HEK293 (cell line): ENCODE data around the gene TOP3A.
A peak's percentile ranks its signal among the peaks of the same experiment; 100 is the strongest.

ENCODE experiments used
- CTCF ChIA-PET: fragments of 350-600 bp; formaldehyde crosslinking; extraction: SDS; loops from one replicate; lab custom pipeline; 2021; ENCODE audit warnings: antibody characterized with exemption; lab: Yijun Ruan, JAX
- POLR2A ChIA-PET: fragments of 300-600 bp; formaldehyde crosslinking; extraction: SDS; loops from one replicate; lab custom pipeline; 2020; ENCODE audit warnings: antibody characterized with exemption, inconsistent platforms; lab: Yijun Ruan, JAX
- H3K27ac ChIP-seq: fragments of 200-500 bp; sonication (Bioruptor generic); 2 replicates; pipeline ENCODE4 v1.5.1; 2014; ENCODE audit warnings: low read depth, low read length, control low read depth, inconsistent platforms; ENCODE audit errors: extremely low read depth
- H3K36me3 ChIP-seq, 2 experiments: fragments of 200-500 bp in 1 of 2; sonication (Bioruptor generic) in 1 of 2; 1 replicate in 1 of 2; 2 replicates in 1 of 2; pipeline ENCODE4 v1.5.1; 2014 to 2017; ENCODE audit warnings: inconsistent platforms in 2 of 2, low read length in 2 of 2; ENCODE audit not compliant: control insufficient read depth in 2 of 2, insufficient read depth in 1 of 2
- H3K4me1 ChIP-seq: fragments of 200-500 bp; sonication (Bioruptor generic); 2 replicates; pipeline ENCODE4 v1.5.1; 2014; ENCODE audit warnings: mild to moderate bottlenecking, low read length, inconsistent platforms; ENCODE audit not compliant: control insufficient read depth, insufficient read depth
- H3K4me3 ChIP-seq: 2 replicates; pipeline ENCODE4 v1.5.1; 2011; ENCODE audit warnings: low read depth, mild to moderate bottlenecking, control low read depth, low read length, moderate library complexity
- H3K9me3 ChIP-seq: fragments of 200-500 bp; sonication (Bioruptor generic); 2 replicates; pipeline ENCODE4 v1.5.1; 2014; ENCODE audit warnings: low read depth, low read length, inconsistent platforms; ENCODE audit not compliant: control insufficient read depth, insufficient read depth
- BCL11A ChIP-seq: fragments of 450-650 bp; formaldehyde crosslinking; IDR thresholded peaks from 2 replicates; pipeline ENCODE4 v1.5.1; 2016; ENCODE audit warnings: low read depth, missing biosample characterization, missing genetic modification characterization
- BCL11B ChIP-seq: fragments of 450-650 bp; formaldehyde crosslinking; IDR thresholded peaks from 2 replicates; pipeline ENCODE4 v1.5.1; 2016; ENCODE audit warnings: low read depth, missing biosample characterization, missing genetic modification characterization
- SP3 ChIP-seq: fragments of 450-650 bp; formaldehyde crosslinking; IDR thresholded peaks from 2 replicates; pipeline ENCODE4 v1.5.1; 2016; ENCODE audit warnings: missing biosample characterization, missing genetic modification characterization
- ZBTB20 ChIP-seq: fragments of 450-650 bp; formaldehyde crosslinking; IDR thresholded peaks from 2 replicates; pipeline ENCODE4 v1.5.1; 2016; ENCODE audit warnings: missing biosample characterization, missing genetic modification characterization
- ZNF10 ChIP-seq: fragments of 450-650 bp; formaldehyde crosslinking; IDR thresholded peaks from 2 replicates; pipeline ENCODE4 v1.5.1; 2017; ENCODE audit warnings: missing biosample characterization, missing genetic modification characterization
- ZNF112 ChIP-seq: fragments of 450-650 bp; formaldehyde crosslinking; IDR thresholded peaks from 2 replicates; pipeline ENCODE4 v1.5.0; 2017; ENCODE audit warnings: missing biosample characterization, missing genetic modification characterization
- ZNF114 ChIP-seq: fragments of 450-650 bp; formaldehyde crosslinking; IDR thresholded peaks from 2 replicates; pipeline ENCODE4 v1.5.0; 2017; ENCODE audit warnings: missing biosample characterization, missing genetic modification characterization
- ZNF2 ChIP-seq: fragments of 450-650 bp; formaldehyde crosslinking; IDR thresholded peaks from 2 replicates; pipeline ENCODE4 v1.5.1; 2016; ENCODE audit warnings: missing biosample characterization, missing genetic modification characterization
- ZNF24 ChIP-seq: fragments of 450-650 bp; formaldehyde crosslinking; IDR thresholded peaks from 2 replicates; pipeline ENCODE4 v1.5.1; 2016; ENCODE audit warnings: missing biosample characterization, missing genetic modification characterization
- ZNF302 ChIP-seq: fragments of 450-650 bp; formaldehyde crosslinking; IDR thresholded peaks from 2 replicates; pipeline ENCODE4 v1.5.1; 2016; ENCODE audit warnings: missing biosample characterization, missing genetic modification characterization, low read depth
- ZNF311 ChIP-seq: fragments of 450-650 bp; formaldehyde crosslinking; IDR thresholded peaks from 2 replicates; pipeline ENCODE4 v1.5.1; 2017; ENCODE audit warnings: missing biosample characterization, missing genetic modification characterization, borderline replicate concordance
- ZNF335 ChIP-seq: fragments of 450-650 bp; formaldehyde crosslinking; conservative IDR thresholded peaks from 2 replicates; pipeline ENCODE4 v1.5.1; 2016; ENCODE audit warnings: missing biosample characterization, missing genetic modification characterization
- ZNF544 ChIP-seq: fragments of 450-650 bp; formaldehyde crosslinking; IDR thresholded peaks from 2 replicates; pipeline ENCODE4 v1.5.0; 2017; ENCODE audit warnings: missing biosample characterization, missing genetic modification characterization
- ZNF629 ChIP-seq: fragments of 450-650 bp; formaldehyde crosslinking; IDR thresholded peaks from 2 replicates; pipeline ENCODE4 v1.5.1; 2017; ENCODE audit warnings: missing biosample characterization, missing genetic modification characterization
- ZNF660 ChIP-seq: fragments of 450-650 bp; IDR thresholded peaks from 2 replicates; pipeline ENCODE4 v1.5.1; 2018; ENCODE audit warnings: missing biosample characterization, mild to moderate bottlenecking, missing genetic modification characterization
- ZNF776 ChIP-seq: fragments of 450-650 bp; formaldehyde crosslinking; IDR thresholded peaks from 2 replicates; pipeline ENCODE4 v1.5.0; 2017; ENCODE audit warnings: missing biosample characterization, missing genetic modification characterization, borderline replicate concordance
- ZNF830 ChIP-seq: fragments of 450-650 bp; IDR thresholded peaks from 2 replicates; pipeline ENCODE4 v1.5.0; 2018; ENCODE audit warnings: missing biosample characterization, missing genetic modification characterization, low read depth, mild to moderate bottlenecking, moderate library complexity
- ZXDB ChIP-seq: fragments of 450-650 bp; formaldehyde crosslinking; IDR thresholded peaks from 2 replicates; pipeline ENCODE4 v1.5.1; 2016; ENCODE audit warnings: missing biosample characterization, missing genetic modification characterization
- TF ChIP-seq, protein P1 (sequence below): fragments of 450-650 bp; formaldehyde crosslinking; IDR thresholded peaks from 2 replicates; pipeline ENCODE4 v1.5.1; 2016; ENCODE audit warnings: missing biosample characterization, missing genetic modification characterization
- TF ChIP-seq, protein P2 (sequence below): fragments of 450-650 bp; formaldehyde crosslinking; IDR thresholded peaks from 2 replicates; pipeline ENCODE4 v1.5.1; 2017; ENCODE audit warnings: missing biosample characterization, missing genetic modification characterization
- TF ChIP-seq, protein P3 (sequence below): fragments of 450-650 bp; formaldehyde crosslinking; IDR thresholded peaks from 2 replicates; pipeline ENCODE4 v1.5.1; 2016; ENCODE audit warnings: missing biosample characterization, missing genetic modification characterization

TOP3A gene

DNA sequence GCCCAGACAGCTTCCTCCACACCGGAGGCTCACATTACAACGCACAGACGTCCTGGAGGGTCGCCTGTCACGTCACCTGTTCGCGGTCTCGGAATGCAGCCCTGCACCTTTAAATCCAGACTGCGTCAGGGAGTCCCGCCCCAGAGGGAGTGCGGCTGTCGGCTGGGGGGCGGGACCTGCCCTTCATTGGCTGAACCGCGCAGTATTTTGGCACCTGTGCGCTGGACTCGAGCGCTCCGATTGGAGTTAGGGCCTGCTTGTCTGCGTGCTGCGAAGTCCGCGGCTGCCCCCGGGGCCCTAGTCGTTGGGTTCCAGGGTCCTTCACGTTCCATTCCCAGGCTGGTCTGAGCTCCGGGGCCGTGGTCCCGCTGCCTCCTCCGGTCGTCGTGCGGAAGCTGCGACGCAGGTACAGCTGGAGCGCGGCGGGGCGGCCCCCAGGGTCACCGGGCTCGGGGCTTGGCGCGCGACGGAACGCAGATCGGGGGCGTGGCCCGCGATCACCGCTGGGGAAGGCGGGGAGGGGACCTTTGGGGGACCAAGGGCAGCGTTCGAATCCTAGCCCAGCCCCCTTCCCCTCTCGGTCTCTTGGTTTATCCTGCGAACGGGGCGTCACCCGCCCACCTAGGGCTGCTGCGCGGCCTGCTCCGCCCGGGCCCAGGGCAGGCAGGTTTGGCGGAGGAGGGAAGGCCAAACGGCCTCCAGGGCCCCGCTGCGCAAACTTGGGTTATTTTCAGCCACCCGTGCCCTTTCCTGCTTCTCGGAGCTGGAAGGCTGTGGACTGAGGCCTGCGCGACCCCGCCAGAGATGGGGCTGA lies 54.3 kb downstream of the TOP3A start, which contains the start of gene MIEF2 (continued):
- TF ChIP-seq ZNF302 (tag by site-specific recombination) = no peak
- no peak for TF ChIP-seq ZNF24

DNA sequence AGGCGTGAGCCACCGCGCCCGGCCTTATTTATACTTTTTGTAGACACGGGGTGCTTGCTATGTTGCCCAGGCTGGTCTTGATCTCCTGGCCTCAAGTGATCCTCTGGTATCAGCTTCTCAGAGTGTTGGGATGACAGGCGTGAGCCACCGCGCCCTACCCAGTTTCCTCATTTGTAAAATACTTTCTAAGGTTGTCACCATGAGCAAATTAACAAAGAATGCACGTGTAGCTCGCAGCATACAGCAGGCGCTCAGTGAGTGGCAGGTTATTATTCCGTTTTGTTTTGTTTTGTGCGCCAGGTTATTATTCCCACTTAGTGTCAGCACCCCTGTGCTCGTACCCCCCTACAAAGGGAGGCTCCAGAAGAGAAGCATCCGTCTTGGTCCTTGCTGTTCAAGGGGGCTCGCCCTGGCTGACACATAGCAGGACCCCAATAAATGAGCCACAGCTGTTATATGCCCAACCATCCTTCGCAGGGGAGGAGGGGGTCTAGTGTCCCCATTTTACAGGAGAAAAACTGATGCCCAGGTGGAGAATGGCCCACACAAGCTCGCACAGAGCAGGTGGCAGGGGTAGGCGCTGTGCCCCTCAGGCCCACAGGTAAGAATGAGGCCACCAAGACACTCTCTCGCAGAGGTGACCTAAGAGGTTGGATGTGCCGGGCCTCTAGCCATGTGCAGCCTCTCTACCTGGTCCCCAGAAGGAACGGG lies 55.0 kb downstream of the TOP3A start:
- TF ChIP-seq ZNF24 = peak; percentile 8; the same call in 1 of the 2 replicates
- no peak for TF ChIP-seq ZNF830 (tag by site-specific recombination)
- POLR2A ChIA-PET = interaction anchor here (0.5 to 4.2 kb wide), 6 partner anchors 10 to 1314 kb away, joined by 3 to 24 read pairs (median 5); partner anchors contain the start of genes SMCR8 and TOP3A
- Histone ChIP-seq H3K4me1 (peaks cover 12% of the 10 kb centered on the region), H3K36me3 (peaks cover 0 to 48% of the 10 kb centered on the region in 2 experiments; a peak in 2 of 3 replicates), H3K27ac (peak overlapping the region; percentile 92; the same call in 1 of the 2 replicates), H3K9me3 (no peaks in the 10 kb centered on the region), H3K4me3 (peak overlapping the region; percentile 33)
- CTCF ChIA-PET = interaction anchor here (0.6 to 1.2 kb wide), 3 partner anchors 10 to 159 kb away, joined by 3 to 5 read pairs (median 4); no protein-coding TSS in a partner anchor

DNA sequence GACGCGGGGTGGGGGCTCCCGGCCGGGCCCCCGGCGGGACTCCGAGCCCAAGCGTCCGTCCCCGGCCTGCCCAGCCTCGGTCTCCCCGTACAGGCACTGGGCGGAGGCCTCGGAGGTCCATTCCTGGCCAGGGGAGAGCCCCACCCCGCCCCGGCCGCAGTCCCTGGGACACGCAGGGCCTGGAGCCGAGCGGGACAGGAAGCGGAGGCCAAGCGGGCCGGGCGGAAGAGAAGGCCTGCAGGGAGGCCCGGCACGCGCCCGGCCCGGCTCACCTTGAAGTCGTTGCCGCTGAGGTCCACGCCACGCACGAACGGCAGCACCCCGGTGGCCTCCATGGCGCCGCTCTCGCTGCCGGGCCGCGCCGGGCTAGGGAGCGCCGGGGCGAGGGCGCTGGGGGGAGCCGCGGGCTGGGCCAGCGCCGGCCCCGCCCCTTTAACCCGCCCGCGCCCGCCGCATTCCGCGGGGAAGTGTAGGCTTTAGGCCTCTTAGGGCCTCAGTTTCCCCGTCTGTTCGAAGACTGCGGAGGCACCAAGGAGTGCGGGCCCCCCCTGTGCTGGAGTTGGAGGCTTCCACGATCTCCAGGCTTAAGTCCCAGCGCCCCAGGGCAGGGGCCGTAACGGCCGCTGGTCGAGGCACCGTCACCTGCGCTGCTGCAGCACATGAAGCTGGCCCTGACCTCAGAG lies 56.3 kb downstream of the TOP3A start, which contains the start of gene FLII:
TSS of gene FLII (minus strand) at position 383 of the 683 bp plus-strand sequence. CDS start at position 335, 48 bp downstream.
- H3K27ac ChIP-seq = peak within 1 kb of the TSS; percentile 96
- H3K4me3 ChIP-seq = peak within 1 kb of the TSS; percentile 83
- H3K36me3 ChIP-seq = peaks cover 5 to 48% of the 10 kb centered on the region in 2 experiments
- ChIA-PET POLR2A (interaction anchor here (0.8 to 4.2 kb wide), 5 partner anchors 10 to 70 kb away, joined by 4 to 24 read pairs (median 5); partner anchors contain the start of genes SMCR8 and TOP3A), CTCF (interaction anchor here (0.7 kb wide), 1 partner anchor 158 kb away, joined by 4 read pairs; no protein-coding TSS in a partner anchor)
- no peaks in the 10 kb centered on the region for H3K9me3 ChIP-seq
- H3K4me1 ChIP-seq = peaks cover 12% of the 10 kb centered on the region
- TF ChIP-seq ZNF544 (tag by site-specific recombination) (no peak), SP3 (tag by site-specific recombination) (peak; percentile 50), ZNF112 (no peak), ZNF629 (tag by site-specific recombination) (0 out of 2 replicates have a peak, but pooled peaks have one; percentile 40), ZXDB (tag by site-specific recombination) (0 out of 2 replicates have a peak, but pooled peaks have one; percentile 37), ZNF335 (peak; percentile 91), ZNF10 (tag by site-specific recombination) (peak; percentile 85), ZBTB20 (peak; percentile 86), ZNF311 (tag by site-specific recombination) (no peak), ZNF2 (tag by site-specific recombination) (0 out of 2 replicates have a peak, but pooled peaks have one; percentile 25), ZNF776 (no peak), BCL11A (tag by site-specific recombination) (no peak), ZNF114 (no peak), ZNF660 (tag by site-specific recombination) (0 out of 2 replicates have a peak, but pooled peaks have one; percentile 18), BCL11B (peak; percentile 79)
- TF ChIP-seq, protein P1, sequence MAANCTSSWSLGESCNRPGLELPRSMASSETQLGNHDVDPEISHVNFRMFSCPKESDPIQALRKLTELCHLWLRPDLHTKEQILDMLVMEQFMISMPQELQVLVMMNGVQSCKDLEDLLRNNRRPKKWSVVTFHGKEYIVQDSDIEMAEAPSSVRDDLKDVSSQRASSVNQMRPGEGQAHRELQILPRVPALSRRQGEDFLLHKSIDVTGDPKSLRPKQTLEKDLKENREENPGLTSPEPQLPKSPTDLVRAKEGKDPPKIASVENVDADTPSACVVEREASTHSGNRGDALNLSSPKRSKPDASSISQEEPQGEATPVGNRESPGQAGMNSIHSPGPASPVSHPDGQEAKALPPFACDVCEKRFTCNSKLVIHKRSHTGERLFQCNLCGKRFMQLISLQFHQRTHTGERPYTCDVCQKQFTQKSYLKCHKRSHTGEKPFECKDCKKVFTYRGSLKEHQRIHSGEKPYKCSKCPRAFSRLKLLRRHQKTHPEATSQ = 0 out of 2 replicates have a peak, but pooled peaks have one; percentile 15
- TF ChIP-seq, protein P2, sequence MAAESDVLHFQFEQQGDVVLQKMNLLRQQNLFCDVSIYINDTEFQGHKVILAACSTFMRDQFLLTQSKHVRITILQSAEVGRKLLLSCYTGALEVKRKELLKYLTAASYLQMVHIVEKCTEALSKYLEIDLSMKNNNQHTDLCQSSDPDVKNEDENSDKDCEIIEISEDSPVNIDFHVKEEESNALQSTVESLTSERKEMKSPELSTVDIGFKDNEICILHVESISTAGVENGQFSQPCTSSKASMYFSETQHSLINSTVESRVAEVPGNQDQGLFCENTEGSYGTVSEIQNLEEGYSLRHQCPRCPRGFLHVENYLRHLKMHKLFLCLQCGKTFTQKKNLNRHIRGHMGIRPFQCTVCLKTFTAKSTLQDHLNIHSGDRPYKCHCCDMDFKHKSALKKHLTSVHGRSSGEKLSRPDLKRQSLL (tag by site-specific recombination) = 0 out of 2 replicates have a peak, but pooled peaks have one; percentile 8
- TF ChIP-seq, protein P3, sequence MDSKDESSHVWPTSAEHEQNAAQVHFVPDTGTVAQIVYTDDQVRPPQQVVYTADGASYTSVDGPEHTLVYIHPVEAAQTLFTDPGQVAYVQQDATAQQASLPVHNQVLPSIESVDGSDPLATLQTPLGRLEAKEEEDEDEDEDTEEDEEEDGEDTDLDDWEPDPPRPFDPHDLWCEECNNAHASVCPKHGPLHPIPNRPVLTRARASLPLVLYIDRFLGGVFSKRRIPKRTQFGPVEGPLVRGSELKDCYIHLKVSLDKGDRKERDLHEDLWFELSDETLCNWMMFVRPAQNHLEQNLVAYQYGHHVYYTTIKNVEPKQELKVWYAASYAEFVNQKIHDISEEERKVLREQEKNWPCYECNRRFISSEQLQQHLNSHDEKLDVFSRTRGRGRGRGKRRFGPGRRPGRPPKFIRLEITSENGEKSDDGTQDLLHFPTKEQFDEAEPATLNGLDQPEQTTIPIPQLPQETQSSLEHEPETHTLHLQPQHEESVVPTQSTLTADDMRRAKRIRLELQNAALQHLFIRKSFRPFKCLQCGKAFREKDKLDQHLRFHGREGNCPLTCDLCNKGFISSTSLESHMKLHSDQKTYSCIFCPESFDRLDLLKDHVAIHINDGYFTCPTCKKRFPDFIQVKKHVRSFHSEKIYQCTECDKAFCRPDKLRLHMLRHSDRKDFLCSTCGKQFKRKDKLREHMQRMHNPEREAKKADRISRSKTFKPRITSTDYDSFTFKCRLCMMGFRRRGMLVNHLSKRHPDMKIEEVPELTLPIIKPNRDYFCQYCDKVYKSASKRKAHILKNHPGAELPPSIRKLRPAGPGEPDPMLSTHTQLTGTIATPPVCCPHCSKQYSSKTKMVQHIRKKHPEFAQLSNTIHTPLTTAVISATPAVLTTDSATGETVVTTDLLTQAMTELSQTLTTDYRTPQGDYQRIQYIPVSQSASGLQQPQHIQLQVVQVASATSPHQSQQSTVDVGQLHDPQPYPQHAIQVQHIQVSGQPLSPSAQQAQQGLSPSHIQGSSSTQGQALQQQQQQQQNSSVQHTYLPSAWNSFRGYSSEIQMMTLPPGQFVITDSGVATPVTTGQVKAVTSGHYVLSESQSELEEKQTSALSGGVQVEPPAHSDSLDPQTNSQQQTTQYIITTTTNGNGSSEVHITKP (tag by site-specific recombination) = peak; percentile 95
